ENCODE measurements around the gene TRANK1. TPM values are rescaled to one million over a fixed set of nuclear protein-coding genes. Genes with fewer than 3 reads are reported as not detected.

Gene TRANK1
- total and polyA plus RNA-seq, 2 of the 8 experiments (the other 6 are each of a cell fraction or from before 2014, with no cell fraction given) = 2.9 to 8.8 TPM

- TF ChIP-seq, protein P1, sequence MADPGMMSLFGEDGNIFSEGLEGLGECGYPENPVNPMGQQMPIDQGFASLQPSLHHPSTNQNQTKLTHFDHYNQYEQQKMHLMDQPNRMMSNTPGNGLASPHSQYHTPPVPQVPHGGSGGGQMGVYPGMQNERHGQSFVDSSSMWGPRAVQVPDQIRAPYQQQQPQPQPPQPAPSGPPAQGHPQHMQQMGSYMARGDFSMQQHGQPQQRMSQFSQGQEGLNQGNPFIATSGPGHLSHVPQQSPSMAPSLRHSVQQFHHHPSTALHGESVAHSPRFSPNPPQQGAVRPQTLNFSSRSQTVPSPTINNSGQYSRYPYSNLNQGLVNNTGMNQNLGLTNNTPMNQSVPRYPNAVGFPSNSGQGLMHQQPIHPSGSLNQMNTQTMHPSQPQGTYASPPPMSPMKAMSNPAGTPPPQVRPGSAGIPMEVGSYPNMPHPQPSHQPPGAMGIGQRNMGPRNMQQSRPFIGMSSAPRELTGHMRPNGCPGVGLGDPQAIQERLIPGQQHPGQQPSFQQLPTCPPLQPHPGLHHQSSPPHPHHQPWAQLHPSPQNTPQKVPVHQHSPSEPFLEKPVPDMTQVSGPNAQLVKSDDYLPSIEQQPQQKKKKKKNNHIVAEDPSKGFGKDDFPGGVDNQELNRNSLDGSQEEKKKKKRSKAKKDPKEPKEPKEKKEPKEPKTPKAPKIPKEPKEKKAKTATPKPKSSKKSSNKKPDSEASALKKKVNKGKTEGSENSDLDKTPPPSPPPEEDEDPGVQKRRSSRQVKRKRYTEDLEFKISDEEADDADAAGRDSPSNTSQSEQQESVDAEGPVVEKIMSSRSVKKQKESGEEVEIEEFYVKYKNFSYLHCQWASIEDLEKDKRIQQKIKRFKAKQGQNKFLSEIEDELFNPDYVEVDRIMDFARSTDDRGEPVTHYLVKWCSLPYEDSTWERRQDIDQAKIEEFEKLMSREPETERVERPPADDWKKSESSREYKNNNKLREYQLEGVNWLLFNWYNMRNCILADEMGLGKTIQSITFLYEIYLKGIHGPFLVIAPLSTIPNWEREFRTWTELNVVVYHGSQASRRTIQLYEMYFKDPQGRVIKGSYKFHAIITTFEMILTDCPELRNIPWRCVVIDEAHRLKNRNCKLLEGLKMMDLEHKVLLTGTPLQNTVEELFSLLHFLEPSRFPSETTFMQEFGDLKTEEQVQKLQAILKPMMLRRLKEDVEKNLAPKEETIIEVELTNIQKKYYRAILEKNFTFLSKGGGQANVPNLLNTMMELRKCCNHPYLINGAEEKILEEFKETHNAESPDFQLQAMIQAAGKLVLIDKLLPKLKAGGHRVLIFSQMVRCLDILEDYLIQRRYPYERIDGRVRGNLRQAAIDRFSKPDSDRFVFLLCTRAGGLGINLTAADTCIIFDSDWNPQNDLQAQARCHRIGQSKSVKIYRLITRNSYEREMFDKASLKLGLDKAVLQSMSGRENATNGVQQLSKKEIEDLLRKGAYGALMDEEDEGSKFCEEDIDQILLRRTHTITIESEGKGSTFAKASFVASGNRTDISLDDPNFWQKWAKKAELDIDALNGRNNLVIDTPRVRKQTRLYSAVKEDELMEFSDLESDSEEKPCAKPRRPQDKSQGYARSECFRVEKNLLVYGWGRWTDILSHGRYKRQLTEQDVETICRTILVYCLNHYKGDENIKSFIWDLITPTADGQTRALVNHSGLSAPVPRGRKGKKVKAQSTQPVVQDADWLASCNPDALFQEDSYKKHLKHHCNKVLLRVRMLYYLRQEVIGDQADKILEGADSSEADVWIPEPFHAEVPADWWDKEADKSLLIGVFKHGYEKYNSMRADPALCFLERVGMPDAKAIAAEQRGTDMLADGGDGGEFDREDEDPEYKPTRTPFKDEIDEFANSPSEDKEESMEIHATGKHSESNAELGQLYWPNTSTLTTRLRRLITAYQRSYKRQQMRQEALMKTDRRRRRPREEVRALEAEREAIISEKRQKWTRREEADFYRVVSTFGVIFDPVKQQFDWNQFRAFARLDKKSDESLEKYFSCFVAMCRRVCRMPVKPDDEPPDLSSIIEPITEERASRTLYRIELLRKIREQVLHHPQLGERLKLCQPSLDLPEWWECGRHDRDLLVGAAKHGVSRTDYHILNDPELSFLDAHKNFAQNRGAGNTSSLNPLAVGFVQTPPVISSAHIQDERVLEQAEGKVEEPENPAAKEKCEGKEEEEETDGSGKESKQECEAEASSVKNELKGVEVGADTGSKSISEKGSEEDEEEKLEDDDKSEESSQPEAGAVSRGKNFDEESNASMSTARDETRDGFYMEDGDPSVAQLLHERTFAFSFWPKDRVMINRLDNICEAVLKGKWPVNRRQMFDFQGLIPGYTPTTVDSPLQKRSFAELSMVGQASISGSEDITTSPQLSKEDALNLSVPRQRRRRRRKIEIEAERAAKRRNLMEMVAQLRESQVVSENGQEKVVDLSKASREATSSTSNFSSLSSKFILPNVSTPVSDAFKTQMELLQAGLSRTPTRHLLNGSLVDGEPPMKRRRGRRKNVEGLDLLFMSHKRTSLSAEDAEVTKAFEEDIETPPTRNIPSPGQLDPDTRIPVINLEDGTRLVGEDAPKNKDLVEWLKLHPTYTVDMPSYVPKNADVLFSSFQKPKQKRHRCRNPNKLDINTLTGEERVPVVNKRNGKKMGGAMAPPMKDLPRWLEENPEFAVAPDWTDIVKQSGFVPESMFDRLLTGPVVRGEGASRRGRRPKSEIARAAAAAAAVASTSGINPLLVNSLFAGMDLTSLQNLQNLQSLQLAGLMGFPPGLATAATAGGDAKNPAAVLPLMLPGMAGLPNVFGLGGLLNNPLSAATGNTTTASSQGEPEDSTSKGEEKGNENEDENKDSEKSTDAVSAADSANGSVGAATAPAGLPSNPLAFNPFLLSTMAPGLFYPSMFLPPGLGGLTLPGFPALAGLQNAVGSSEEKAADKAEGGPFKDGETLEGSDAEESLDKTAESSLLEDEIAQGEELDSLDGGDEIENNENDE (IDR thresholded peaks at IDR 0.05; ENCODE audit: insufficient replicate concordance, low read length) = no peak
- TF ChIP-seq RXRA (IDR thresholded peaks at IDR 0.05; ENCODE audit: insufficient read depth, low read depth, low read length) = no peak
- TF ChIP-seq HDAC6 (IDR thresholded peaks at IDR 0.05; ENCODE audit: low read depth, low read length) = no peak
Measured at GRCh38 chr3:36989005-36989404, 44.2 kb upstream of the TRANK1 start (continued).

All from H1 (cell line).